ENCODE measurements around the gene COA1. TPM values are rescaled to one million over a fixed set of nuclear protein-coding genes. Genes with fewer than 3 reads are reported as not detected.

The COA1 gene
- total RNA-seq, 1 donor from 2014 or later = 88.6 TPM

DNA sequence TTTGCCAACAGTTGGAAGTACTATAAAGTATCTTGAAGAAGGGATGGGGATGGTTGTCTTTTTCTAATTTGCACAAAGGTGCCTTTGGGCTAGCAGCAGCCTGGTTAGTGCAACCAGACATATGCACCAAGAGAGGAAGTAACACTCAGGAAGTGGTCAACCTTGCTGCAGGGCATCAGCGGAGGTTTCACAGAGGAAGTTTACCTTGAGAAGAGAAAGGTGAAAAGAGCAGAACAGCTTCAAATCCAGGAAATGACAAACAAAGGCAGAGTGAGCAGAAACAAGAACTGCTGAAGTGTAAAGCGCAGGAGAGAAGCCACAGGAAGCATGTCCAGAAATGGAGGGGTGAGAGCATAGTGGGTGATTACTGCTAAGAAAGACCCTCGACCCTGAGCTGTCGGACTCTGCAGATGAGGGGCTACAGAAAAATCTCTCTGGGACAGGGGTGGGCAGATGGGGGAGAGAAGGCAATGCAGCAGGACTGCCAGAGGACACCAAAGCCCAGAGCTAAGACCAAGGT is 79.5 kb downstream of the COA1 start:
- Mint-ChIP-seq H3K4me3 (peak overlapping the region; percentile 75), H3K36me3 (ENCODE audit: low read depth) (peaks cover 37% of the 10 kb centered on the region), H3K9me3 (peaks cover under 1% of the 10 kb centered on the region), H3K27ac (peak overlapping the region; percentile 98), H3K4me1 (ENCODE audit: low read depth) (peaks cover 89% of the 10 kb centered on the region), H3K27me3 (ENCODE audit: insufficient read depth) (no peaks in the 10 kb centered on the region)
- peak; percentile 74 for DNase-seq (ENCODE audit: low spot score)
- intact Hi-C loops (cut with micrococcal nuclease) = loop anchor here (2.0 kb wide), 2 partner anchors 19 to 189 kb away; no protein-coding TSS in a partner anchor

DNA sequence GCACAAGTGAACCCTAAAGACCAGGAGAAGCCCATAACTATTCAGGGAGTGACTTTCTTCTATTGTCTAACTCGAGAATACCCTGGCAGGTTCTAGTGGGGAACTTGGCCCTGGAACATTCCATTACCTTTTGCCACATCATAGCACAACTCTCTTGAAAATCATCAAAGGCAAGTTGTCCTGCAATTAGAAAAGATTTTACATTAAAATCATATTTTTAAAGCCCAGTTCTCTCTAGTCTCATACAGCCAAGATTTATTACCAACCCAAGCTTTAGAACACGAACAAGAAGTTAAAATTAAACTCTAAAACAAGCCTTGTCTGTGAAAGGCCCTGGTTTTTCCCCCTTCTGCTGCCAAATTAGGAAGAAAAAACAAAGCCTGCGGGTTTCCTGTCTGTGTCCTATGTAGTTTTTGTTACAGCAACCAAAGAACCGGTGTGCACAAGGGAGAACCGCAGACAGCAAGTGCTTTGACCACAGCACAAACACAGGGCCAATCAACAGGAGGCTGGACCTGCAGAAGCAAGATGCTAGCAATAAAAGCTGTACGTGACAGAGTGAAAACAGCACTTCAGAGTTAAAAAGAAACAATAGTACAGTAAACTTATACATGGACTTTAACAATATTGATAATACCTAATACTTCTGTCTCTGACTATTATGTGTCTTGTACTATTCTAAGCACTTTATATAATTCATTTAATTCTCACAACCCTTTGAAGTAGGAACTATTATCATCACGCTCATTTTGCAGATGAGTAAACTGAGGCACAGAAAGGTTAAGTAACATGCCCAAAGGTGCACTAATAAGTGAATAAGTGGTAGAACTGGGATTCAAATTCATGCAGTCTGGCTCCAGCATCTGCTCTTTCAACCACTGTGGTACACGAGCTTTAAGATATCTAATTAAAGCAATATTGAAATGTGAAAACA is 80.6 kb downstream of the COA1 start:
- Mint-ChIP-seq H3K9me3 (peaks cover 5% of the 10 kb centered on the region), H3K27ac (peak overlapping the region; percentile 98), H3K36me3 (ENCODE audit: low read depth) (peaks cover 39% of the 10 kb centered on the region), H3K4me3 (peak overlapping the region; percentile 75), H3K4me1 (ENCODE audit: low read depth) (peaks cover 89% of the 10 kb centered on the region), H3K27me3 (ENCODE audit: insufficient read depth) (no peaks in the 10 kb centered on the region)
- DNase-seq (ENCODE audit: low spot score) = peak; percentile 74
- intact Hi-C loops (cut with micrococcal nuclease) = loop anchor here (1.0 to 2.0 kb wide), 10 partner anchors 10 to 190 kb away; no protein-coding TSS in a partner anchor

DNA sequence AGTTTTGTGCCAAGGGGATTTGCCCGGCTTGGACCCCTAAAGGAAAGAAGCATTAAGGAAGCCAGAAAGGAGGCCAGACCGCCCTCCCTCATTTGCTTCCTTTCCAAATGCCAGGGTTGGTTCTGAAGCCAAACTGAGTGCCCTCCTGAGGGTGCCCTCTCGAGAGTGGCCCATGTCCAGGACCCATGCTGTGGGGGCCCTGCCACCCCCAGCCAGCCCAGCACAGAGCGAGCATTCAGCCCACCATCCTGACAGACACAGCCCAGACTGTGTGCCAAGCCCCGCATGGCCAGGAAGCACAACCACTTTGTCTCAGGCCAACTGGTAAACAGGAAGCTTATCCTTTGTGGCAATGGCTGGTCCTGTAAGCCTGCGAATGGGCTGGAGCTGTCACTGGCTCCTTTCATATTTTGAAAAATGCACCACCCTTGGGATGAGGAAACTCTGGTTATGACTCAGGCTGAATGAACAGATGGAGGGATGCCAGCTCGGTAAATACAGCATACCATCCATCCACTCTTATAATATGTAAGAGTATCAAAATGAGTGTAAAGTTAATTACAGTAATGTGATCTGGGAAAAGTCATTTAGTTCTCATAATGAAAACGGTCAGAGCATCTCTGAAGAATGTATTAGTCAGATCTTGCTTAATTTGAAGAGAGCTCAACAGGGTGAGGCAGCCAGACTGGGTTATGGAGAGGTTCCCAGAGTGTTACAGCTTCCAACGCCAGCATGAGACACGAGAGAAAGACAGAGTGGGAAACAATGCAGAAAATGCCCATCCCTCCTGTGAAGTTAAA is 81.5 kb downstream of the COA1 start:
- Mint-ChIP-seq H3K4me1 (ENCODE audit: low read depth) (peaks cover 95% of the 10 kb centered on the region), H3K9me3 (peaks cover 5% of the 10 kb centered on the region), H3K27me3 (ENCODE audit: insufficient read depth) (no peaks in the 10 kb centered on the region), H3K36me3 (ENCODE audit: low read depth) (peaks cover 44% of the 10 kb centered on the region), H3K4me3 (peak overlapping the region; percentile 75), H3K27ac (peak overlapping the region; percentile 98)
- DNase-seq (ENCODE audit: low spot score) = no peak
- intact Hi-C loops (cut with micrococcal nuclease) = loop anchor here (1.0 to 2.0 kb wide), 11 partner anchors 10 to 191 kb away; no protein-coding TSS in a partner anchor

- Mint-ChIP-seq H3K4me1 (ENCODE audit: low read depth) (peaks cover 97% of the 10 kb centered on the region), H3K27ac (peak overlapping the region; percentile 98), H3K27me3 (ENCODE audit: insufficient read depth) (no peaks in the 10 kb centered on the region), H3K4me3 (peak overlapping the region; percentile 75), H3K36me3 (ENCODE audit: low read depth) (peaks cover 47% of the 10 kb centered on the region), H3K9me3 (peaks cover 5% of the 10 kb centered on the region)
- intact Hi-C loops (cut with micrococcal nuclease) = loop anchor here (1.0 kb wide), 1 partner anchor 10 kb away; no protein-coding TSS in a partner anchor
- no peak for DNase-seq (ENCODE audit: low spot score)
Measured at GRCh38 chr7:43647339-43647672, 82.0 kb downstream of the COA1 start.

DNA sequence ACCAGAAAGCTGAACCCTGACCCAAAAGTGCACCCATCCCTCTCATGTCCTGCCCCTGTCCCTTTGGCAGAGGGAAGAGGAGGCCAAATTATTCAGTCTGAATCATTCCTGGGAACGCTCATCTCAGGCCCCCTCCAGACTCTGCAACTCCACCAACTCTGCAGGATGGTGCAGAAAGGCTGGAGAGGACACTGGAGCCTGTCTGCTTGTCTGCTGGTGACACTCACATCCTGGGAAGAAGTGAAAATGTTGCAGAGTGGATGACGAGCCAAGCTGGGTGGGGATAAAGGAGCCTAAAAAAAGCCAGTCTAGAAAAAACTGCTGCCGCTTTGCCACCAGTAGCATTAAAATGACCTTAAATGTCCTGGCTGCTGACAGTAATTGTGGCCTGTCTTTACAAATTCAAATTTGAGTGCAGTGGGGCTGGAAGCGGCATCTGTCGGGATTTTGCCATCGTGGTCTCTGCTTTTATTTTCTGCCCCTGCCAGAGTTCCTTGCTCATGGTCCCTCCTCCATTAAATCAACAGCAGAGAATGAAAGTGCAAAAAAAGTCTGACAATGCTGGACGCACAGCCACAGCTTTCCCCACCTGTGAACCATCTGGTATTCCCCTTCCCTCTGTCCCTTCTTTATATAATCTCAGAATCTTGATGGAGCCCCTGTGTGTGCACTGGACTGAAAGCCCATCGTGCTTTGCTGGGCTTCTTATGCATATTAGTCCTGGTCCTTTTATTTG is 82.6 kb downstream of the COA1 start:
- Mint-ChIP-seq H3K4me3 (peak overlapping the region; percentile 75), H3K9me3 (peaks cover 5% of the 10 kb centered on the region), H3K27ac (peak overlapping the region; percentile 98), H3K4me1 (ENCODE audit: low read depth) (peaks cover 93% of the 10 kb centered on the region), H3K27me3 (ENCODE audit: insufficient read depth) (no peaks in the 10 kb centered on the region), H3K36me3 (ENCODE audit: low read depth) (peaks cover 47% of the 10 kb centered on the region)
- no peak for DNase-seq (ENCODE audit: low spot score)
- intact Hi-C loops (cut with micrococcal nuclease) = loop anchor here (1.0 kb wide), 1 partner anchor 9 kb away; no protein-coding TSS in a partner anchor

- H3K27me3 Mint-ChIP-seq (ENCODE audit: insufficient read depth) = no peaks in the 10 kb centered on the region
- H3K36me3 Mint-ChIP-seq (ENCODE audit: low read depth) = peaks cover 49% of the 10 kb centered on the region
- peaks cover 86% of the 10 kb centered on the region for H3K4me1 Mint-ChIP-seq (ENCODE audit: low read depth)
- peak overlapping the region; percentile 77 for H3K27ac Mint-ChIP-seq
- H3K4me3 Mint-ChIP-seq = peak overlapping the region; percentile 27
- intact Hi-C loops (cut with micrococcal nuclease) = no loop called here
- peaks cover 5% of the 10 kb centered on the region for H3K9me3 Mint-ChIP-seq
- no peak for DNase-seq (ENCODE audit: low spot score)
Measured at GRCh38 chr7:43645699-43646226, 83.6 kb downstream of the COA1 start.

GRCh38 chr7:43643846-43644245 is 85.5 kb downstream of the COA1 start:
- Mint-ChIP-seq H3K9me3 (peaks cover 5% of the 10 kb centered on the region), H3K4me1 (ENCODE audit: low read depth) (peaks cover 78% of the 10 kb centered on the region), H3K36me3 (ENCODE audit: low read depth) (peaks cover 65% of the 10 kb centered on the region), H3K27ac (peak overlapping the region; percentile 82), H3K27me3 (ENCODE audit: insufficient read depth) (no peaks in the 10 kb centered on the region), H3K4me3 (no peak overlapping the region)
- intact Hi-C loops (cut with micrococcal nuclease) = no loop called here
- DNase-seq (ENCODE audit: low spot score) = no peak

DNA sequence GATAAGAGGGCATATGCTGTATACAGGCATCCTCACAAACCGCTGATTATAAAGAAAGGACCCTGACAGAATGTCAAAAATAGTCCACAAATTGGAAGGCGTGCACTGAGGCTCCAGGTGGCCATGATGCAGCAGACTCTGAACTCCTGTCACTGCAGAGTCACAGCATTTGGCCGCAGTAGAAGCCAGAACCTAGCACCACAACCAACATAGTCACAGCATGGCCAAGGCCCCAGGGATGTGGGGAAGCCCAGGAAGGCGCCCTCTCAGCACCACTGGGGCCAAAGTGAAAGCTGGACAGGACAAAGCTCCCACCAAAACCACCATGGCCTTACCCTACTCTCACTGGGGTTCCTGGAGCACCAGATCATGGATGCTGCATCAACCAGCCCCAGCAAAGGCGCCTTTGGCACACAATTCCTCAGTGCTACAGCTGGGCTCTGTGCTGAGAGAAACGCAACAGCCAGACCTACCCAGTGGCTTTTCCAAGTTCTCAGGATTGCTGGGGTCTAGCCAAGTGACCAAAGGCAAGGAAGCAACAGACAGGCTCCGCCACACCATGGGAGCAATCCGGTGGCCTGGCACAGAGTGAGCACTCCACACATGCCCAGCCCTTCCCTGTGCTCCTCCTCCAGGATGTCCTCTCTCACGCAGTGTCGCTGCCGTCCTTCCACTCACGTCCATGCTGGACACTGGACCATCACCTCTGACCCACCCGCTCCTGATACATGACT is 86.3 kb downstream of the COA1 start:
- H3K27me3 Mint-ChIP-seq (ENCODE audit: insufficient read depth) = no peaks in the 10 kb centered on the region
- H3K36me3 Mint-ChIP-seq (ENCODE audit: low read depth) = peaks cover 73% of the 10 kb centered on the region
- H3K9me3 Mint-ChIP-seq = peaks cover 5% of the 10 kb centered on the region
- H3K27ac Mint-ChIP-seq = peak overlapping the region; percentile 82
- no peak for DNase-seq (ENCODE audit: low spot score)
- H3K4me3 Mint-ChIP-seq = no peak overlapping the region
- peaks cover 73% of the 10 kb centered on the region for H3K4me1 Mint-ChIP-seq (ENCODE audit: low read depth)
- intact Hi-C loops (cut with micrococcal nuclease) = no loop called here

DNA sequence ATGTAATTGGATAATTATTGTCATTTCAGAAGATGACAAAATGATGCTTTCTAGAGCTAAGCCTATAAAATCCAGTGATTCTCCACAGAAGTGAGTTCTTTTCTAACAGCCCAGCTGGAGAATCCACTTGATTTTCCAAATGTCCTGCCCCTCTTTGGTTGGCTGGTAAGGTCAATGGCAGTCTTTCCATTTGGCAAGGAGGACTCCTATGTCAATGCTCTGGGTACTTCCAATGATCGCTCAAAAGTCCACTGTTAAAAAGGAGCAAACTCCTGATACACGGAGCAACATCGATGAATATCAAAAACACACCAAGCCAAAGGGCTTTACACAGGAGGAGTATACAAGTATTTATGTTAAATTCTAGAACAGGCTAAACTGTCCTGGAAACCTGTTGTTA is 88.6 kb downstream of the COA1 start:
- Mint-ChIP-seq H3K27ac (no peak overlapping the region), H3K4me3 (no peak overlapping the region), H3K4me1 (ENCODE audit: low read depth) (peaks cover 73% of the 10 kb centered on the region), H3K9me3 (peaks cover 5% of the 10 kb centered on the region), H3K36me3 (ENCODE audit: low read depth) (peaks cover 76% of the 10 kb centered on the region), H3K27me3 (ENCODE audit: insufficient read depth) (no peaks in the 10 kb centered on the region)
- intact Hi-C loops (cut with micrococcal nuclease) = no loop called here
- no peak for DNase-seq (ENCODE audit: low spot score)

- peaks cover 5% of the 10 kb centered on the region for H3K9me3 Mint-ChIP-seq
- peaks cover 76% of the 10 kb centered on the region for H3K36me3 Mint-ChIP-seq (ENCODE audit: low read depth)
- no peak overlapping the region for H3K4me3 Mint-ChIP-seq
- DNase-seq (ENCODE audit: low spot score) = no peak
- intact Hi-C loops (cut with micrococcal nuclease) = no loop called here
- H3K4me1 Mint-ChIP-seq (ENCODE audit: low read depth) = peaks cover 72% of the 10 kb centered on the region
- peak overlapping the region; percentile 11 for H3K27ac Mint-ChIP-seq
- H3K27me3 Mint-ChIP-seq (ENCODE audit: insufficient read depth) = no peaks in the 10 kb centered on the region
Measured at GRCh38 chr7:43639858-43640491, 89.3 kb downstream of the COA1 start.

DNA sequence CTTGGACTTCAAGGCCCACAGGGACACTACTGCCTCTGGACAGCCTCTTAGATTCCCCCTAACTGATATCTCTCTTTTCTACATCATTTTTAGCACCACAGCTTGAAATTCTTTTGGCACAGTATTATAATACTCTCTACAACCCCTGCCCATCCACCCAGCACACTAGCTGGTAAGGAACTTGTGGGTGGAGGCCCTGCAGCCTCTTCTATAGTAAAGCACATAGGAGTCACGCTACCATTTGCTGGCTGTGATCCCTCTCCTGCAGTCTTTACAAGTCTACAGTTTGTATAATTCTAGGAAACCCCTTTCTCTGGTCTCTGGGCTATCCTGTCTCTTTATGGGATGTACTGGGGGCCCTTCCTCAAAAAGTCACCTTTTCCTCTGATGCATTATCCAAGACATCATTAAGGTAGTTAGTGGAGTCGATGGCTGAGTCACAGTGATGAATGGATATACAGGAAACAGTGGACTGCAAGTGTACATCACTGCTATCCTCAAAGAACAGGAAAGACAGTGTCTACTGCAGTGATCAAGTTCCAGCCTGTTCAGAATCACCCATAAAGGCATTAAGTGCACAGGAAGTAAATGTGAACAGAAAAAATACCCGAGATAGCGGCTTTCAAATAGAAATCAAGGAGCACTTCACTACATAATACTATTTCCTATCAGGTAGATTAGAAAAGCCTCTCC is 92.1 kb downstream of the COA1 start:
- DNase-seq (ENCODE audit: low spot score) = no peak
- peak overlapping the region; percentile 17 for H3K4me3 Mint-ChIP-seq
- H3K27me3 Mint-ChIP-seq (ENCODE audit: insufficient read depth) = no peaks in the 10 kb centered on the region
- H3K4me1 Mint-ChIP-seq (ENCODE audit: low read depth) = peaks cover 69% of the 10 kb centered on the region
- H3K36me3 Mint-ChIP-seq (ENCODE audit: low read depth) = peaks cover 73% of the 10 kb centered on the region
- no peaks in the 10 kb centered on the region for H3K9me3 Mint-ChIP-seq
- H3K27ac Mint-ChIP-seq = peak overlapping the region; percentile 87
- intact Hi-C loops (cut with micrococcal nuclease) = loop anchor here (1.0 kb wide), 1 partner anchor 10 kb away; no protein-coding TSS in a partner anchor

Data from activated T-helper 1 cell treated with anti-CD3 and anti-CD28 coated beads, Interleukin-12 subunit alpha, Interleukin-12 subunit beta, Interleukin-2, Interleukin-4 antibody, amounts not matched to agents 30 ng/mL and 10 ng/mL and 1 ng/mL, durations not matched to agents 14 hours and 24 hours and 36 hours (primary cell).